GM19193 (cell line): ENCODE results near the gene KIF26A.

Experiments
- POLR2A ChIP-seq: IDR thresholded peaks from 4 replicates; pipeline ENCODE4 v1.6.1; 2011; ENCODE audit not compliant: insufficient read depth, insufficient read length; ENCODE audit errors: extremely low read depth

Gene KIF26A

DNA sequence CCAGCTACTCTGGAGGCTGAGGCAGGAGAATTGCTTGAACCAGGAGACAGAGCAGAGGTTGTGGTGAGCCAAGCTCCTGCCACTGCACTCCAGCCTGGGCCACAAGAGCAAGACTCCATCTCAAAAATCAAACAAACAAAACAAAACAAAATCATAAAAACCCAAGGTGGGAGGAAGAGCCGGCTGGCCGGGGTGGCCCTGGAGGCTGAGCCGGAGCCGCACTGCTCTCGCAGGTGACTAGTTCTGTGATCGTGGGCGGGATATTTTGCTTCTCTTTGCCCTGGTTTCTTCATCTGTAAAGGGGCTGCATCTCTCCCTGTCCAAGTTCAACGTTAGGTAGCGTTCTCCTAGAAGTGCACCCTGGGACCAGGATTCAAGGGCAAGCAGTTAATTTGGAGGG is 73.4 kb downstream of the KIF26A start:
- no peak for TF ChIP-seq POLR2A

DNA sequence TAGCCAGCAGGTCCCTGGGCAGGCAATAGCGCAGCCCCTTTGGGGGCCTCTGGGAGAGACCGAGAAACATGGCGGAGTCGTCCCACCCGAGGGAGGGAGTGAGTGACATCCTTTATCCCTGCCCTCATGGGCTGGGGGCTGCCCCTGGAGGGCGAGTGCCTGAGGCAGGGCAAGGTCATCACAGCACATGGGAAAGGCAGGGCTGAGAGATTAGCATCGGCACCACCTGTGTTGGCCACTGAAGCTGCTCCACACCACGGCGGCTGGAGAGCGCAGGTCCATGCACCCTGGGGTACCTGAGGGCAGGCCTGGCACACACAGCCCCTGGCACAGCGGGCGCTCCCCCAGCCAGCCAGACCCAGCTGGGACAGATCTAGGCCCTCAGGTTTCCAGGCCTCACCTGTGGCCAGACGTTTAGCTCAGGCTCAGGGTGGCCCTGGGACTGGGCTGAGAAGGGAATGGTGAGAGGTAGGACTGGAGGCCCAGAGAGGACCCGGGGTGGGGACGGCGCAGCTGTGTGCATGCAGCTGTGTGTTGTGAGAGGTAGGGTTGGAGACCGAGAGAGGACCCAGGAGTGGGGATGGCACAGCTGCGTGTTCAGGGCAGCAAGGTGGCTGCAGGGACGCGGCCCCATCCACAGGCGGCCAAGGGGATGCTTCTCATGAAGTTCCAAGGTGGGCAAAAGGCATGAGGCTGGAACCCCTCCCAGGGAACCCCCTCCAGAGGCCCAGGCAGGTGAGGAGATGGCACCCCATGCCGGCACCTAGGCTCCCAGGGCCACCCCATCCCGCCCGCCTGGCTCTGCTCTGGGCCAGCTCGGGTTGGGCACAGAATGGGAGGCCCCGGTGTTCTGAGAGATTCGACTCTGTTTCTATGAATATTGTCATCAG is 74.1 kb downstream of the KIF26A start:
- TF ChIP-seq POLR2A, result no peak

DNA sequence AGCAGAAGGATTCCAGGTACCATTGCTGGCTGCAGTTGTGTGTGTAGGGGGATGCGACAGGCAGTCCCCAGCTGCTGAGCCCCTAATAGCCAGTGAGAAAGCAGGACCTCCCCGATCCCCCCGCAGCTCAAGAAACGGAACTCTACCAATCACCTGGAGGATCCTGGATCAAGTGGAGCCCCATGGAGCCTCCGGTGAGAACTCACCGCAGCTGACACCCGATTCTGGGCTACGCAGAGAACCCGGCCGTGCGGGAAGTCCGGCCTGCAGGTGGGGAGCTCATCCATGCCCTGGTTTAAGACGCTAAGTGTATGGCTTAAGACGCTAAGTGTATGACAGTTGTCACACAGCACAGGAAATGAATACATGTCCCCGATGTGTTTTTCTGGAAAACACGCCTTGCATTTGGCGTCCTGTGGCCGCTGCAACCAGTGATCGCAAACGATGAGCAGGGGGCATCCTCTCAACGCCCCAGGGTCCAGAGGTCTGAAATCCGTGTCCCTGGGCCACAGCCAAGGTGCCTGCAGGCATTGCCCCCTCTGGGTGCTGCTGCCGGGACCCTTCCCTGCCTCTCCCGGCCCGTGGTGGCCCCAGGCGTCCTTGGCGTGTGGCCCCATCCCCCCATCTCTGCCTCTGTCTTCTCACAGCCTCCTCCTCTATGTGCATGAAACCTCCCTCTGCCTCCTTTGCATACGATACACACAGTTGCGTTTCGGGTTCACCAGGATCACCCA is 75.1 kb downstream of the KIF26A start:
- no peak for TF ChIP-seq POLR2A

DNA sequence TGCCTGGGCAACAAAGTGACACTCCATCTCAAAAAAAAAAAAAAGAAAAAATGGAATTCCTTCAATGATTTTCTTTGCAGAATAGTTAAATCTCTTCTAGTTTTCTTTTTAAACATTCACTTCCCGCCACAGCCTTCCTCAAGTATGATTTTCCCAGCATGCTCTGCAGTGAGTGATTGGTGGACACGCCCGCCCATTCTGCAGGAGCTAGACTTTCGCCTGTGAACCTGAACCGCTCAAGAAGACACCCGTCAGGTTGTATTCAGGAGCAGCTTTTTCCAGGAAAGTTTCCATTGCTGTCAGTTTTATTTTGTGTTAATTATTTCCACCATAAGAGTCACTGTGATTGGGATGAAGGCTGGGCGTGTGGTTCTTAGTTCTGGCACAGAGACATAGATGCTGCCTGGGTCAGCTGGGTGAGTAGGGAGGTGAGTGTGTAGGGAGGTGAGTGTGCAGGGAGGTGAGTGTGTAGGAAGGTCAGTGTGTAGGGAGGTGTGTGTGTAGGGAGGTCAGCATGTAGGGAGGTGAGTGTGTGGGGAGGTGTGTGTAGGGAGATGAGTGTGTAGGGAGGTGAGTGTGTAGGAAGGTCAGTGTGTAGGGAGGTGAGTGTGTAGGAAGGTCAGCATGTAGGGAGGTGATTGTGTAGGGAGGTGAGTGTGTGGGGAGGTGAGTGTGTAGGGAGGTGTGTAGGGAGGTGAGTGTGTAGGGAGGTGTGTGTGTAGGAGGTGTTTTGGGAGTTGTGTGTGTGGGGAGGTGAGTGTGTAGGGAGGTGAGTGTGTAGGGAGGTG is 76.2 kb downstream of the KIF26A start:
- no peak for TF ChIP-seq POLR2A

DNA sequence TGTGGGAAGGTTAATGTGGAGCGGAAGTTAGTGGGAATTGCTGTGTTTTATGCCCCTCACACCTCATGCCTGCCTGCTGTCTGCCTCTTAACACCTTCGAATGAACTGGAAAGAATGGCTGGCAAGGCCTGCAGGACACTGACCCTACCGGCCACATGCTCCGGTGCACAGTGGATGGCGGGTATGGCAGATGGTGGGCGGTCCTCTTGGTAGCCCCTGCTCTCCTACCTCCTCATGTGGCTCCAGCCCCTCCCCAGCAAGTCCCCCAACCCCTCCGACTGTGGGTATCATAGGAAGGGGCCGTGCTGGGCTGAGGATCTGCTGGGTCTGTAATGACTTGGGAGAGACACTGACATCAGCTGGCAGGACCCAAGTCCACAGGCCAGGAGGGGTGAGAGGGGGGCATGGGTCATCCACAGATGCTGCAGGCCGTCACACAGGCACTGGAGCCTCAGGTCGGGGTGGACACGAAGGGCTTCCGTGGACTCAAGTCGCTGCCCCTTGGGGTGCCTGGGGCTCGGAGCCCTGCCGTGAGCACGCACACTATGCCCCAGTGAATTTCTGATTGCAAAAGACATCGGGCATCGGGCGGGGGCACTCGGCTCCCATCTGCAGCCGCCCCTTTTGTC is 77.4 kb downstream of the KIF26A start:
- TF ChIP-seq POLR2A, result no peak

DNA sequence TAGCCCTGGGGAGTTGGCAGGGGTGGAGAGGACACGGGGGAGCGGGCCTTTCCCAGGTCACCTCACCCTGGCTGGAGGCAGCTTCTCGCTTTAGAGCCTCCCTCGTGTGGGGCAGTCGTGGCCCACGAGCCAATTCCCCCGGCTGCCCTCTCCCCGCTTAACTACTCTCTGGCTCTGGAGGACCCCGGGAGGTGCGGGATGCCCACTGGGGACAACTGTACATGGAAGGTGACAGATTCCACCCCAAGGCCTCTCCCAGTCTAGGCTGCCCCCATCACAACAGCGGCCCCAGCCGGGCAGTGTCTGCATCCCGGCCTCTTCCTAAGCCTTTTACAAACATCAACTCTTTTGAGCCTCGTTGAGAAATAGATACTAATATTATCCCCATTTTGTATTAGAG is 78.1 kb downstream of the KIF26A start:
- no peak for TF ChIP-seq POLR2A

DNA sequence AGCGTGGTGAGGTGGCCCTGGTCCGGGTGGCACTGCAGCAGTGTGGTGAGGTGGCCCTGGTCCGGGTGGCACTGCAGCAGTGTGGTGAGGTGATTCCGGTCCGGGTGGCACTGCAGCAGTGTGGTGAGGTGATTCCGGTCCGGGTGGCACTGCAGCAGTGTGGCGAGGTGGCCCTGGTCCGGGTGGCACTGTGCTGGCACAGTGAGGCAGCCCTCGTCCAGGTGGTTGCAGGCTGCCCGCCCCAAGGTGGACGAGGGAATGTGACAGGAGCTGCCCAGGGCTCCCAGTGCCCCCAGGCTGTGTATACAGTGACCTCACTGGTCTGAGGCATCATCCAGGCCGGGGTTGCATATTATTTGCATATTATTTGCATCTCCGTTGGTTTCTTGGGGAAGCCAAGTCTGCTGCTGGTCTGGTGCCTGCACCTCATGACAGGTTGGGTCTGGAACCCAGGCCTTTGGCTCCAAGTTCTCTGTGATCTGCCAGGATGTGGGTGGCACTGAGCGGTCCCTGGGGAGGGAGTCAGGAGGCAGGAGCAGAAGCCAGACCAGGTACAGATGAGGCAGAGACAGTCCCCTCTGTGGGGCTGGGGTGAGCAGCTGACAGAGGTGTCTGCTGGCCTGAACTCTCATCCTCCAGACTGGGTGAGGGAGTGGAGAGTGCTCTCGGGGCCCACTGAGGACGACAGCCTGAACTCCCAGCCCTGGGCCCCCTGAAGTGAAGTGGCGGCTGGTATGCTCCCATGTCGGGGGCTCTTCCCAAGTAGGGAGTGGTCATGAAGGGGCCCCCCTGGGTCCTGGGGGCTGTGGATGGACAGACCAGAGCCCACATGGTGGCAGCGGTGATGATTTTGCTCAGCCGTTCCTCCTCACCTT is 79.3 kb downstream of the KIF26A start:
- no peak for TF ChIP-seq POLR2A

DNA sequence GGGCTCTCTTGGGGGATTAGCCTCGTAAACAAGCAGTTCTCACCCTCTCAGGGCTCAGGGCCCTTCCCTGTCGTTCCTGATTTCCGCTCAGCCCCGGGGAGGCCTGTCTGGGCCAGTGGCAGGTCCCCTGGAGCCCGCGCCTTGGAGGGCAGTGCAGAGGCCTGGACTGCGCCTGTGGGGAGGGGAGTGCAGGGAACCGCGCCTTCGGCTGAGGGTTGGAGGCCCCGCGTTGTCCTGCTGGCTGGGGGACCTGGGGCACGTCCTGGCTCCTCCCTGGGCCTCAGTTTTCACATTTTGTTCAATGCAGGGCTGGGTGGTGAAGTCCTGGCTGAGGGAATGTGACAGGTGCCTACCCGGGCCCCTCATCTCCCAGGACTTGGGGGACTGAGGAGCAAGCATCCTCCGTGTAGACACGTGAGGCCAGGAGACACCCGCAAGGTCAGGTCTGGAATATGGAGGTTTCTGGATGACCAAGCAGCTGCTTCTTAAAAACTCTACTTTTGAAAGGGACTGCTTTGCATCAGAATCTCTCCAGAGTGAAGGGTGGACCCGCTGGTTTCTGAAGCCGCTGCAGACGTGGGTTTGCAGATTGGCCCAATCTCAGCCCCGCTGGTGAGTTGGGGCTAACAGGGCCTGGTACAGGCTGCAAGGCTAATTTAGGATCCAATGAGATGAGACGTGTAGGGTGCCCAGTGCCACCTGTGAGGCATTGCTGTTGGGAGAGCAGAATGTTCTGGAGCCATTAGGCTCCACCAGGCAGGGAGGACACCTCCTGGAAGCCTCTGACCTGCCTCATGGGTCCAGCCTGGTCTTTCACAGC is 80.2 kb downstream of the KIF26A start:
- no peak for TF ChIP-seq POLR2A

DNA sequence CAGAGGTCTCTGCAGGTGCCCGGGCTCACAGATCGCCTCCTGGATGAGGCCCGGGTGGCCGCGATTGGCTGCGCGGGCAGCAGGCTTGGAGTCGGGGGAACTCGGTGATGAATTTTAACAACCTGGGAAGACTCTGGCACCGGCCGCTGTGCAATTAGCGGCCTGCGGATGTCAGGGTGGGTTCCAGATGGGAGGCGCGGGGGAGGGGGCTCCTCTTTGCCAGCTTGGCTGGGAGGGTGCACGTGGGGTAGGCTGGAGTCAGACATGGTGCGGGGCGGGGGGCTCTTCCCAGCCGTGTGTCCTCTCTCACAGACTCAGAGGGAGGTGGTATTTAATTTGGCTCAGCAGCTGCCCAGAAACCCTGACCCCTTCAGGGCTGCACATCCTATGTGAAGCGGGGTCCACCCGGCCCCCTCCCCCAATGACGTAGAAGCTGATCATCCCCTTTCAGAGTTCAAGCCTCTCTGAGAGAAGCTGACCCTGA is 81.4 kb downstream of the KIF26A start:
- no peak for TF ChIP-seq POLR2A

DNA sequence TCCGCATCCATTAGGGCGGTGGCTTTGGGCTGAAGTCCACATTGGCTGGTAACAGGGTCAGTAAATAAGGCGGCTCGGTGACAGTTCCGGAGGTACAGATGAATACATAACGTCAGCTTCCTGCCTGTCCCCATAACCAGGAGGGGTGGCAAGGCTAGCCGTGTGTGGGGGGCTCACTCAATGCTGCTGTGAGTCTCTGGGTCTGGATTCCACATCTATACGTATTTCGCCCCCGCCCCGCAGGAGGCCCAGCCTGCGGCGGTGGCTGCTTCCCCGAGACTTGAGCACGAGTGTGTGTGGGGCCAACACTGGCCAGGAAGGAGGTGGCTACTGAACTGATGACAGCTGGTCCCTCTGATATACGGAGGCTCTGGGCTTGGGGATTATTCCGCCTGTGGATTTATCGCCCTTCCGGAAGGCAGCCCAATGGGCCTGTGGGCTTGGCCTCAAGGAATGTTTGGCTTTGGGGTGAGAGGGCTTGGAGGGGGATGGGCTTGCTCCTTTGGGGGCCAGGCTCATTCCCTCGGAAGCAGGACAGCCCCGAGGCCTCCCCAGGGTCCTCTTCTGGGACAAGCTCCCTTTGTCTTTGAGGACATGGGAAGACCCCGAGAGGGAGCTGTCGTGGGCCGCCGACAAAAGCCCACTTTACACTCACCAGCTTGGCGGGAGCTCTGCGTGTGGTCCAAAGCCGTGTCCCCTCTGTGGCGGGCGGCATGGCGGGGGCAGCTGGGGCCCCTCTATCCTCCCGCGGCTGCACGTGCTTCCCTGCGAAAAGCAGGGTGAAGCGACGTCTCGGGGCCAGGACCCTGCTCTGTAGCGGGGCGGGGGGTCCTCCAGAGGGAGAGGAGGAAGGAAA is 82.1 kb downstream of the KIF26A start:
- no peak for TF ChIP-seq POLR2A

DNA sequence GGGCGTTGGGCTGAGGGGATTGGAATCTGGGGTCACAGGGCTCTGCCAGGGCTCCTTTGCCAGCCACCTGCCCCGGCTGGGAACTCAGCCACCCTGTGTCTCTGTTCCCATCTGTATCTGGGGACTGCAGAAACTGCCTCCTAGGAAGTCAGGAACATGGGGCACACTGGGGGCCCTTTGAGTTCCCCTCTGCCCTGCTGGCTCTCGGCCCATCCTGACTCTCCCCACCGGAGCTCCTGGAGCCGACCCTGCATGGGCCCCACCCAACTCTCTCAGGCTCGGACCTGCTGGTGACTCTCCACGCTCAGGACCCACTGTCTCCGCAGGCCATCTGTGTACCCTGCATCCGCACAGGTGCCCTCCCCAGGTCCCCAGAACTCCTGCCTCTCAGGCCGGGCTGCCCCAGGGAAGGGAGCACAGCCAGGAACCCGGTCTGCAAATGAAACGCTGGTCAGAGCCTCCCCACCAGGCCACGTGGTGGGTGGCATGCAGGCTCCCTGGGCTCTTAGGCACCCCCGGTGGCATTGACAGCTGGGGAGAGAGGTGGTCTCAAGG is 82.8 kb downstream of the KIF26A start:
- TF ChIP-seq POLR2A, result no peak
